ENCODE results near the gene TTC27.
"Not testable (repeated sequence)": the region's sequence is repeated elsewhere in the genome, so short reads cannot be mapped to it uniquely, and the experiment has no call there.

The TTC27 gene

DNA sequence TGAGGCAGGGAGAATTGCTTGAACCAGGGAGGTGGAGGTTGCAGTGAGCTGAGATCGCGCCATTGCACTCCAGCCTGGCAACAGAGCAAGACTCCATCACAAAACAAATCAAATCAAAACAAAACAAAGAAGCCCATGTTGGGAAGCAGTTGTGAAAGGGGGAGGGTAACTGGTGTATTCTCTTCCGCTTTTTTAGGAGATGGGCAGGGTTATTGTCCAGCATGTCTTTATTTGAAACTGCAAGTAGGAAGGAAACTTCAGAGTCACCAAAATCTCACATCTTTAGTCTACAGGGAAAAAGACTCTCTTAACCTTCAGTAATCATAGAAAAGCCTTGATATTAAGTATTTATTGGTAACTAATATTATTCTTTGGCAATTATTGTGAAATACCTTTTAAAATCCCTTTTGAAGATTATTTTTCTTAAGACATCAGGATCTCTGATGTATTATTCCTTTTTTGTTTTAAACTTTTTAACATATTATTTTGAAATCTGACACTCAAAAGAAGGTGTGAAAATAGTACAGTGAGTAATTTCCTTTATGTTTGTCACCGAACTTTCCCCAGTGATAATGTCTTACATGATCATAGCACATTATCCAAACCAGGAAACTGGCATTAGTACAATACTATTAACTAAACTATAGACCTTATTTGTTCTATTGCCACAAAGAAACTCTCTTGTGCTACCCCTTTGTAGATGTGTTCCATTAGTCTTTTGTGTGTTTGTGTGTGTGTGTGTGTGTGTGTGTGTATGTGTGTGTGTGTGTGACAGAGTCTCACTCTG, 234.6 kb downstream of the TTC27 start:
- DNase-seq, result no peak

DNA sequence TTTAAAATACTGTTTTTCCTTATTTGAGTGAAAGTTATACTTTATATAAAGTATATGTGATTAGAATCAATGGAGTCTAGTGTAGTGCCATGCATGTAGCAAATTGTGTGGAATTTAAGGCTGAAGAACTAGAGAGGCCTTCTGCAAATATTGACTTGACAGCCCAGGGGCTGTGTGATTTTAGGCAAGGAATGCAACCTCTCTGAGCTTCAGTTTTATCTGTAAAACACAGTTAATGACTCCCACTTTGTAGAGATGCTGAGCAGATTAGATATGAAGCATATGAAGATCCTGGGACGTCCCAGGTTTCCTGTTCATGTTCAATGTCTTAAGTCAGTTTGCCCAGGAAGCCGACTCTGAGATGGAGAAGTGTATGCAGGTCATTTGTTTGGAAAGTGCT, 235.5 kb downstream of the TTC27 start:
- no peak for DNase-seq

GRCh38 chr2:32863803-32864202, 236.0 kb downstream of the TTC27 start:
- DNase-seq, result no peak

DNA sequence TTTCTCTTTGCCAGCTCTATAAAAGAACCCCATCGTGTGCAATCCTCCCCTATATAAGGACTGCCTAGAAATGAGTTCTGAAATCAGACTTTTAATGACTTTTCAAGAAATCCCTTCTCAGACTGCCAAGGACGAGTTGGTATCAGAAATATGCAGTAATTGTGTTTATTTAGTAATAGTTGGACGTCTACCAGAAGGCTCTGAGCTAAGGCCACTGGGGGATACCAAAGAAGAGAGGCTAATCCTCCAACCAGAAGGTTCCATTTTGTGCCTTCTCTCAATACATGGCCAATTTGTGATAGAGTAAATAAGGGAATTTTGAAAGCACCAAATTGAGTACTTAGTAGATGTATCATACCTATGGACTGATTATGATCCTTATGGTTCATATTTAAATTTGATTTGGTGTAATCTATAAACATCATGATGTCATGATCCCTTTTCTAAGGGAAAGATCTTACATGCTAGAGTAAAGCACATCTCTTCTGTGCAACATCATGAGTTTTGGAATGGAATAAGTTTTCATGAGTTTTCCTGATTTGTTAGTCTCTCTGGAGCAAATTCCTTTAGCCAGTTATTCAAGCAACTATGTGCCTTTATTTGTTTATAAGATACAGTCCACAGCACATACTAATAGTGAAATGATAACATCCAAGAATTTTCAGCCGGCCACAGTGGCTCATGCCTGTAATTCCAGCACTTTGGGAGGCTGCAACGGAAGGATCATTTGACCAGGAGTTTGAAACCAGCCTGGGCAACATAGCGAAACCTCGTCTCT, 236.7 kb downstream of the TTC27 start:
- DNase-seq, result no peak

DNA sequence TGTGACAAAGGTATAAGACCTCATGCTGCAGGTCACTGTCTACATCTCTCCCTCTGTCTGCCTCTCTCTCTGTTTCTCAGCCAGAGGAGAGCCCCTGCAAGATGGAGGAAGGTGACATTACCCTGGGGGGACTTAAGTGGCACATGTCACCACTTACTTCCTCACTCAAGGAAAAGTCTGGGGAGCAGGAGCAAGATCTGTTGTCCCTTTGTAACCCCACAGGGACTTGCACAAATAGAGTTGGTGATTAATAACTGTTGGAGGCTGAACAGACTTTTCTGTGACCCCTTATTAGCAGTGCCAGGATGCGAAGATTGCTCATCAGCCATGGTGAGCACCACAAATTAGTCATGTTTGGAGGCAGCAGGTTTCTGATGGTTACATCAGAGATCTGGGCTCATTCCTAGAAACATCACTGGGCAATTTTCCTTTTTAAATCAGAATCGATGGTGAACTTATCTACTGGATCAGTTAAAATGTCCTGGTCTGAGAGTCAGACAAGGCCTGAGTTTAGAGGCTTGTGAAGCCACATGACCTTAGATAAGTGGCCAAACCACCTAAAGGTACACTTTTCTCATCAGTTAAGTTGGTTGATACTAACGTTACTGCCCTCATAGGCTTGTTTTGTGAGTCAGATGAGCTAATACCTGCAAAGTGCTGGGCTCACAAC, 237.7 kb downstream of the TTC27 start:
- DNase-seq, result no peak

DNA sequence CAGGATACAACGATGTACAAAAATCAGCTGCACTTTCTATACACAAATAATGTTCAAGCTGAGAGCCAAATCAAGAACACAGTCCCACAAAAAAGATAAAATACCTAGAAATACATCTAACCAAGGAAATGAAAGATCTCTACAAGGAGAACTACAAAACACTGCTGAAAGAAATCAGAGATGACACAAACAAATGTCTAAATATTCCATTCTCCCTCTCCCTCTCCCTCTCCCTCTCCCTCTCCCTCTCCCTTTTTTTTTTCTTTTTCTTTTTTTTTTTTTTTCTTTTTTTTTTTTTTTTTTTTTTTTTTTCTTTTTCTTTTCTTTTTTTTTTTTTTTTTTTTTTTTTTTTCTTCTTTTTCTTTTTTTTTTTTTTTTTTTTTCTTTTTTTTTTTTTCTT, 238.6 kb downstream of the TTC27 start:
- DNase-seq, result not testable (repeated sequence)
